ENCODE data around the gene DNAJB5. TPM values are rescaled to one million over a fixed set of nuclear protein-coding genes. Genes with fewer than 3 reads are reported as not detected.
A peak's percentile ranks its signal among the peaks of the same experiment; 100 is the strongest.

DNAJB5 gene
- total and polyA plus RNA-seq, 9 of the 15 experiments (the other 6 are each of a cell fraction or from before 2014, with no cell fraction given): 0.15 to 7.4 (median 3.7) TPM

DNA sequence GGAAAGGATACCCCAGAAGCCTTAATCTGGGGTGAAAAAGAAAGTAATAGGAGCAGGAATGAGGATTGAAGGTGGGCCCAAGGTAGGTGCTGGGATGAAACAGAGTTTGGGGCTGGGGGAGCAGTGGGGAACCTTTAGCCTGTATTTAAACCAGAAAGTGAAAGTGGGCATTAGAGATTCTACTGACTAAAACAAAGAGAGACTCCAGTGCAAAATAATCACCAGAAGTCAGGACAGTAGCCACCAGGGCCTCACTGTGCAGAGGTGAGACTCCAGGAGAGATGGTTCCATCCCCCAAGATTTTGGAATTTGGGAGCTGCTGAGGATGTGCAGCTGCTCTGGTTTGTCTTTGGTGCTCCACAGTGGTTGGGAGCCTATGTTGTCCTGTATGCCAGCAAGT, 13.1 kb downstream of the DNAJB5 start:
- FAIRE-seq: no peak
- in situ Hi-C loops (cut with MboI): no loop called here
- POLR2A ChIA-PET: interaction anchor here (0.8 kb wide), 1 partner anchor 29 kb away, joined by 3 read pairs; no protein-coding TSS in a partner anchor

More for the DNA sequence above, 13.1 kb downstream of the DNAJB5 start:
- peak in 1 of 4 experiments; percentile 1 for DNase-seq (ENCODE audit: extremely low read depth in 1 of 4, low spot score in 3 of 4)
- no peaks in the 10 kb centered on the region for H3K27me3 ChIP-seq (ENCODE audit: control insufficient read depth in 2 of 2, insufficient read depth in 2 of 2, low read length in 2 of 2)
- no peaks in the 10 kb centered on the region for H3K36me3 ChIP-seq (ENCODE audit: control insufficient read depth, insufficient read depth, low read length)
- intact Hi-C loops (cut with micrococcal nuclease): no loop called here
- no peak overlapping the region for H3K4me2 ChIP-seq (ENCODE audit: insufficient read depth, low read length)
- no TSS peak for BruUV-seq (replicated peaks)
- H3K9me3 ChIP-seq (replicated peaks; ENCODE audit: control insufficient read depth, insufficient read depth, low read depth, low read length): no peaks in the 10 kb centered on the region
- no peaks in the 10 kb centered on the region for H4K20me1 ChIP-seq (replicated peaks; ENCODE audit: control insufficient read depth, insufficient read depth, low read length)
- no peak overlapping the region for H3K9ac ChIP-seq (ENCODE audit: insufficient read depth in 1 of 2, low read depth in 2 of 2, low read length in 2 of 2)
- no peak overlapping the region for H3K4me3 ChIP-seq
- no peaks in the 10 kb centered on the region for H3K79me2 ChIP-seq (ENCODE audit: control insufficient read depth, insufficient read depth, low read length)
- no peak for ATAC-seq
- H3K9me1 ChIP-seq (ENCODE audit: control insufficient read depth, insufficient read depth, low read length): no peaks in the 10 kb centered on the region
- H3K4me1 ChIP-seq (replicated peaks in 1 of 2; ENCODE audit: control insufficient read depth in 2 of 2, insufficient read depth in 2 of 2, low read length in 2 of 2): peaks cover 15 to 36% of the 10 kb centered on the region in 2 experiments
- TF ChIP-seq SRF (CRISPR knock-in tag; IDR thresholded peaks at IDR 0.05): no peak
- TF ChIP-seq, protein P1, sequence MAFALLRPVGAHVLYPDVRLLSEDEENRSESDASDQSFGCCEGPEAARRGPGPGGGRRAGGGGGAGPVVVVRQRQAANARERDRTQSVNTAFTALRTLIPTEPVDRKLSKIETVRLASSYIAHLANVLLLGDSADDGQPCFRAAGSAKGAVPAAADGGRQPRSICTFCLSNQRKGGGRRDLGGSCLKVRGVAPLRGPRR (CRISPR knock-in tag; IDR thresholded peaks at IDR 0.05): no peak
- TF ChIP-seq RHOXF2B (CRISPR knock-in tag; conservative IDR thresholded peaks at IDR 0.05): no peak
- no peak for TF ChIP-seq TARDBP (IDR thresholded peaks at IDR 0.05)
- no peak for TF ChIP-seq BACH1 (tag; IDR thresholded peaks at IDR 0.05)
- TF ChIP-seq, protein P2, sequence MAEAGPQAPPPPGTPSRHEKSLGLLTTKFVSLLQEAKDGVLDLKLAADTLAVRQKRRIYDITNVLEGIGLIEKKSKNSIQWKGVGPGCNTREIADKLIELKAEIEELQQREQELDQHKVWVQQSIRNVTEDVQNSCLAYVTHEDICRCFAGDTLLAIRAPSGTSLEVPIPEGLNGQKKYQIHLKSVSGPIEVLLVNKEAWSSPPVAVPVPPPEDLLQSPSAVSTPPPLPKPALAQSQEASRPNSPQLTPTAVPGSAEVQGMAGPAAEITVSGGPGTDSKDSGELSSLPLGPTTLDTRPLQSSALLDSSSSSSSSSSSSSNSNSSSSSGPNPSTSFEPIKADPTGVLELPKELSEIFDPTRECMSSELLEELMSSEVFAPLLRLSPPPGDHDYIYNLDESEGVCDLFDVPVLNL (CRISPR knock-in tag; IDR thresholded peaks at IDR 0.05; ENCODE audit: low read depth): no peak
- no peak for TF ChIP-seq KDM2B (CRISPR knock-in tag; IDR thresholded peaks at IDR 0.05)
- TF ChIP-seq, protein P3, sequence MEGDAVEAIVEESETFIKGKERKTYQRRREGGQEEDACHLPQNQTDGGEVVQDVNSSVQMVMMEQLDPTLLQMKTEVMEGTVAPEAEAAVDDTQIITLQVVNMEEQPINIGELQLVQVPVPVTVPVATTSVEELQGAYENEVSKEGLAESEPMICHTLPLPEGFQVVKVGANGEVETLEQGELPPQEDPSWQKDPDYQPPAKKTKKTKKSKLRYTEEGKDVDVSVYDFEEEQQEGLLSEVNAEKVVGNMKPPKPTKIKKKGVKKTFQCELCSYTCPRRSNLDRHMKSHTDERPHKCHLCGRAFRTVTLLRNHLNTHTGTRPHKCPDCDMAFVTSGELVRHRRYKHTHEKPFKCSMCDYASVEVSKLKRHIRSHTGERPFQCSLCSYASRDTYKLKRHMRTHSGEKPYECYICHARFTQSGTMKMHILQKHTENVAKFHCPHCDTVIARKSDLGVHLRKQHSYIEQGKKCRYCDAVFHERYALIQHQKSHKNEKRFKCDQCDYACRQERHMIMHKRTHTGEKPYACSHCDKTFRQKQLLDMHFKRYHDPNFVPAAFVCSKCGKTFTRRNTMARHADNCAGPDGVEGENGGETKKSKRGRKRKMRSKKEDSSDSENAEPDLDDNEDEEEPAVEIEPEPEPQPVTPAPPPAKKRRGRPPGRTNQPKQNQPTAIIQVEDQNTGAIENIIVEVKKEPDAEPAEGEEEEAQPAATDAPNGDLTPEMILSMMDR (IDR thresholded peaks at IDR 0.05 in 2 of 3, conservative IDR thresholded peaks at IDR 0.05 in 1 of 3; ENCODE audit: insufficient read depth in 2 of 3, low read depth in 1 of 3, low read length in 3 of 3): no peak
- TF ChIP-seq, protein P4, sequence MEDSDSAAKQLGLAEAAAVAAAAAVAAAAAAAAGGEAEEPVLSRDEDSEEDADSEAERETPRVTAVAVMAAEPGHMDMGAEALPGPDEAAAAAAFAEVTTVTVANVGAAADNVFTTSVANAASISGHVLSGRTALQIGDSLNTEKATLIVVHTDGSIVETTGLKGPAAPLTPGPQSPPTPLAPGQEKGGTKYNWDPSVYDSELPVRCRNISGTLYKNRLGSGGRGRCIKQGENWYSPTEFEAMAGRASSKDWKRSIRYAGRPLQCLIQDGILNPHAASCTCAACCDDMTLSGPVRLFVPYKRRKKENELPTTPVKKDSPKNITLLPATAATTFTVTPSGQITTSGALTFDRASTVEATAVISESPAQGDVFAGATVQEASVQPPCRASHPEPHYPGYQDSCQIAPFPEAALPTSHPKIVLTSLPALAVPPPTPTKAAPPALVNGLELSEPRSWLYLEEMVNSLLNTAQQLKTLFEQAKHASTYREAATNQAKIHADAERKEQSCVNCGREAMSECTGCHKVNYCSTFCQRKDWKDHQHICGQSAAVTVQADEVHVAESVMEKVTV (CRISPR knock-in tag; IDR thresholded peaks at IDR 0.05): no peak
- TF ChIP-seq, protein P5, sequence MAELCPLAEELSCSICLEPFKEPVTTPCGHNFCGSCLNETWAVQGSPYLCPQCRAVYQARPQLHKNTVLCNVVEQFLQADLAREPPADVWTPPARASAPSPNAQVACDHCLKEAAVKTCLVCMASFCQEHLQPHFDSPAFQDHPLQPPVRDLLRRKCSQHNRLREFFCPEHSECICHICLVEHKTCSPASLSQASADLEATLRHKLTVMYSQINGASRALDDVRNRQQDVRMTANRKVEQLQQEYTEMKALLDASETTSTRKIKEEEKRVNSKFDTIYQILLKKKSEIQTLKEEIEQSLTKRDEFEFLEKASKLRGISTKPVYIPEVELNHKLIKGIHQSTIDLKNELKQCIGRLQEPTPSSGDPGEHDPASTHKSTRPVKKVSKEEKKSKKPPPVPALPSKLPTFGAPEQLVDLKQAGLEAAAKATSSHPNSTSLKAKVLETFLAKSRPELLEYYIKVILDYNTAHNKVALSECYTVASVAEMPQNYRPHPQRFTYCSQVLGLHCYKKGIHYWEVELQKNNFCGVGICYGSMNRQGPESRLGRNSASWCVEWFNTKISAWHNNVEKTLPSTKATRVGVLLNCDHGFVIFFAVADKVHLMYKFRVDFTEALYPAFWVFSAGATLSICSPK (IDR thresholded peaks at IDR 0.05; ENCODE audit: borderline replicate concordance): no peak
- TF ChIP-seq ZNF174 (CRISPR knock-in tag; IDR thresholded peaks at IDR 0.05): no peak
- no peak for TF ChIP-seq TEAD1 (CRISPR knock-in tag; IDR thresholded peaks at IDR 0.05)
- TF ChIP-seq SIX5 (IDR thresholded peaks at IDR 0.05; ENCODE audit: borderline replicate concordance in 1 of 2, insufficient read depth in 1 of 2, low read depth in 1 of 2, low read length in 2 of 2): no peak
- H2AFZ ChIP-seq (ENCODE audit: low read depth, low read length): no peak overlapping the region
- CTCF ChIA-PET (ENCODE audit: low intra/inter-chr PET ratio): no interaction called here
- no peak overlapping the region for H3K27ac ChIP-seq (ENCODE audit: extremely low read depth, low read depth, low read length)
